H9 (cell line): ENCODE measurements around the gene CACNA2D3. TPM values are rescaled to one million over a fixed set of nuclear protein-coding genes. Genes with fewer than 3 reads are reported as not detected.

Experiments
- DNase-seq: peaks from one replicate; pipeline ENCODE4 v3.0.0-alpha.2; 2017
- H2AFZ ChIP-seq: one replicate; pipeline ENCODE4 v1.6.1; 2013; ENCODE audit warnings: mild to moderate bottlenecking, low read length, control low read depth, moderate library complexity
- H2AK5ac ChIP-seq: 2 replicates; pipeline ENCODE4 v1.6.1; 2013; ENCODE audit warnings: low read length, control low read depth, mixed read lengths; ENCODE audit not compliant: insufficient read length
- H2BK120ac ChIP-seq: one replicate; pipeline ENCODE4 v1.6.1; 2013; ENCODE audit warnings: low read depth, mild to moderate bottlenecking, low read length, control low read depth, inconsistent platforms; ENCODE audit not compliant: poor library complexity, severe bottlenecking
- H2BK12ac ChIP-seq: 2 replicates; pipeline ENCODE4 v1.6.1; 2013; ENCODE audit warnings: low read length, control low read depth, mixed read lengths, low read depth; ENCODE audit not compliant: insufficient read length
- H2BK15ac ChIP-seq: 2 replicates; pipeline ENCODE4 v1.6.1; 2013; ENCODE audit warnings: low read depth, low read length, control low read depth
- H2BK20ac ChIP-seq: one replicate; pipeline ENCODE4 v1.6.1; 2013; ENCODE audit warnings: low read depth, mild to moderate bottlenecking, low read length, control low read depth, inconsistent platforms; ENCODE audit not compliant: poor library complexity, severe bottlenecking
- H2BK5ac ChIP-seq: 2 replicates; pipeline ENCODE4 v1.6.1; 2013; ENCODE audit warnings: low read length, control low read depth, mixed read lengths; ENCODE audit not compliant: insufficient read length
- H3K14ac ChIP-seq: 2 replicates; pipeline ENCODE4 v1.6.1; 2013; ENCODE audit warnings: low read length, control low read depth; ENCODE audit not compliant: insufficient read depth
- H3K18ac ChIP-seq: 2 replicates; pipeline ENCODE4 v1.6.1; 2013; ENCODE audit warnings: low read depth, mild to moderate bottlenecking, mixed read lengths, low read length, control low read depth; ENCODE audit not compliant: insufficient read length
- H3K23ac ChIP-seq: 2 replicates; pipeline ENCODE4 v1.6.1; 2013; ENCODE audit warnings: low read length, control low read depth, mixed read lengths, low read depth; ENCODE audit not compliant: insufficient read length
- H3K23me2 ChIP-seq: 2 replicates; pipeline ENCODE4 v1.6.1; 2013; ENCODE audit warnings: low read depth, mild to moderate bottlenecking, mixed read lengths, low read length, control low read depth; ENCODE audit not compliant: insufficient read length, poor library complexity, severe bottlenecking
- H3K27ac ChIP-seq: 2 replicates; pipeline ENCODE4 v1.5.1; 2013; ENCODE audit warnings: low read length, control low read depth, mixed read lengths, low read depth; ENCODE audit not compliant: insufficient read length
- H3K27me3 ChIP-seq: 2 replicates; pipeline ENCODE4 v1.6.1; 2013; ENCODE audit warnings: low read length, control low read depth, inconsistent platforms; ENCODE audit not compliant: insufficient read depth
- H3K4ac ChIP-seq: 2 replicates; pipeline ENCODE4 v1.6.1; 2013; ENCODE audit warnings: low read depth, mild to moderate bottlenecking, control low read depth, inconsistent platforms, low read length, moderate library complexity
- H3K4me1 ChIP-seq: 2 replicates; pipeline ENCODE4 v1.6.1; 2013; ENCODE audit warnings: low read length, control low read depth, inconsistent platforms; ENCODE audit not compliant: insufficient read depth
- H3K4me2 ChIP-seq: 2 replicates; pipeline ENCODE4 v1.6.1; 2013; ENCODE audit warnings: low read length, control low read depth, mixed read lengths; ENCODE audit not compliant: insufficient read length, insufficient read depth
- H3K56ac ChIP-seq: 2 replicates; pipeline ENCODE4 v1.6.1; 2013; ENCODE audit warnings: low read depth, mild to moderate bottlenecking, mixed read lengths, low read length, control low read depth; ENCODE audit not compliant: insufficient read length
- H3K79me1 ChIP-seq: 2 replicates; pipeline ENCODE4 v1.6.1; 2013; ENCODE audit warnings: low read depth, mild to moderate bottlenecking, moderate library complexity, low read length, control low read depth, inconsistent platforms; ENCODE audit not compliant: insufficient read depth, poor library complexity, severe bottlenecking
- H3K79me2 ChIP-seq: 2 replicates; pipeline ENCODE4 v1.6.1; 2013; ENCODE audit warnings: low read length, control low read depth, inconsistent platforms; ENCODE audit not compliant: insufficient read depth
- H3K9ac ChIP-seq: 2 replicates; pipeline ENCODE4 v1.6.1; 2013; ENCODE audit warnings: low read length, control low read depth, mixed read lengths; ENCODE audit not compliant: insufficient read length; ENCODE audit errors: extremely low read depth
- H3K9me3 ChIP-seq: one replicate; pipeline ENCODE4 v1.6.1; 2013; ENCODE audit warnings: low read depth, low read length, inconsistent platforms; ENCODE audit not compliant: control insufficient read depth
- H3T11ph ChIP-seq: one replicate; pipeline ENCODE4 v1.6.1; 2013; ENCODE audit warnings: mild to moderate bottlenecking, low read length, control low read depth, inconsistent platforms
- H4K20me1 ChIP-seq: one replicate; pipeline ENCODE4 v1.6.1; 2013; ENCODE audit not compliant: control insufficient read depth, insufficient read length, insufficient read depth
- H4K5ac ChIP-seq: 2 replicates; pipeline ENCODE4 v1.6.1; 2013; ENCODE audit warnings: low read depth, mild to moderate bottlenecking, mixed read lengths, low read length, control low read depth; ENCODE audit not compliant: insufficient read length
- H4K8ac ChIP-seq: replicated peaks from 2 replicates; pipeline ENCODE4 v1.6.1; 2013; ENCODE audit warnings: low read length, control low read depth, mixed read lengths, low read depth; ENCODE audit not compliant: insufficient read length
- H4K91ac ChIP-seq: 2 replicates; pipeline ENCODE4 v1.6.1; 2013; ENCODE audit warnings: low read depth, mild to moderate bottlenecking, moderate library complexity, mixed read lengths, low read length, control low read depth; ENCODE audit not compliant: insufficient read length
- H3K27ac Mint-ChIP-seq, 3 experiments: 2 replicates in 2 of 3; 3 replicates in 1 of 3; pipeline ENCODE4 v1.8.0; 2020 to 2021; ENCODE audit warnings: mixed read lengths in 3 of 3, mild to moderate bottlenecking in 1 of 3, moderate library complexity in 1 of 3
- H3K27me3 Mint-ChIP-seq: 2 replicates; pipeline ENCODE4 v1.8.0; 2021; ENCODE audit warnings: low read depth, mild to moderate bottlenecking, moderate library complexity, mixed read lengths
- H3K36me3 Mint-ChIP-seq, 3 experiments: 2 replicates in 2 of 3; 3 replicates in 1 of 3; pipeline ENCODE4 v1.8.0; 2020 to 2021; ENCODE audit warnings: low read depth in 3 of 3, mixed read lengths in 3 of 3; ENCODE audit not compliant: insufficient read depth in 1 of 3
- H3K4me1 Mint-ChIP-seq, 2 experiments: 2 replicates each; pipeline ENCODE4 v1.8.0; 2020; ENCODE audit warnings: mixed read lengths in 2 of 2
- H3K4me3 Mint-ChIP-seq, 2 experiments: 2 replicates in 1 of 2; 3 replicates in 1 of 2; pipeline ENCODE4 v1.8.0; 2020 to 2021; ENCODE audit warnings: mild to moderate bottlenecking in 2 of 2, mixed read lengths in 2 of 2, moderate library complexity in 1 of 2
- H3K9me3 Mint-ChIP-seq, 2 experiments: 2 replicates in 1 of 2; 3 replicates in 1 of 2; pipeline ENCODE4 v1.8.0; 2020; ENCODE audit warnings: mild to moderate bottlenecking in 2 of 2, mixed read lengths in 2 of 2, moderate library complexity in 1 of 2
- WGBS: extraction: QIAGEN DNeasy Blood & Tissue Kit; methylation state at CpG from one replicate; pipeline ENCODE4 v1.1.7; 2013; ENCODE audit warnings: missing lambda C conversion rate, low lambda C conversion rate, mixed read lengths; ENCODE audit not compliant: insufficient read length; ENCODE audit errors: extremely low coverage; 5-methylcytosine and 5-hydroxymethylcytosine counted together
- total RNA-seq: library from RNA; stranded (reverse); gene quantifications from 2 replicates; pipeline ENCODE4 v1.2.1, GENCODE V29; 2021
- TF ChIP-seq, protein P1 (sequence below): fragments of 200-600 bp; sonication (generic); conservative IDR thresholded peaks from 3 replicates; pipeline ENCODE4 v1.8.0; 2021; ENCODE audit warnings: antibody characterized with exemption, mild to moderate bottlenecking

CACNA2D3 gene
- total RNA-seq, 1 experiment from 2014 or later, result 3.2 TPM

DNA sequence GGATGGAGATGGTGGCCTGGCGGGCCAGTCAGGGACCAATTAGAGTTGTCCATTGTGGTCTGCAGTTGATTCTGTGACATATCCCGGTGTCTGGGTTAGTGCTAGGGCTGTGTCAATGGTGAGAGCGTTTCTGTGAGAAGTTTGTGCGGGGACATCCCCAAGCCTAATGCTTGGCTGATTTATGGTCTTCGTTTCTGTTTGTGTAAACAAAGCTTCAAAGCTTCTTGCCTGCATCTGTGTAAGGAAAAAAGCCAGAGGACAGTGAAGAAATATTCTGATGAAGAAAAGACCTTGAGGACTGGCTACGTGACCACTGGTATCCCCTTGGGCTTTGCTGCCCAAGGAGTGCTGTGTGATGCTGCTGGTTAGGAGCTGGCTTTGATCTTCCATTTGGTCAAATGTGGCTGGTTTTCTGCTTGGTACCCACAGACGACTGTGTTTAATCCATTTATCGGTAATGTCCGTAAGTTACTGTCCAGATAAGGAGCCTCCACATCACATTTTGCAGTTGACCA lies 880.1 kb downstream of the CACNA2D3 start:
- no peaks in the 10 kb centered on the region for H3K9me3 ChIP-seq
- H2AK5ac ChIP-seq, result no peak overlapping the region
- TF ChIP-seq, protein P1, sequence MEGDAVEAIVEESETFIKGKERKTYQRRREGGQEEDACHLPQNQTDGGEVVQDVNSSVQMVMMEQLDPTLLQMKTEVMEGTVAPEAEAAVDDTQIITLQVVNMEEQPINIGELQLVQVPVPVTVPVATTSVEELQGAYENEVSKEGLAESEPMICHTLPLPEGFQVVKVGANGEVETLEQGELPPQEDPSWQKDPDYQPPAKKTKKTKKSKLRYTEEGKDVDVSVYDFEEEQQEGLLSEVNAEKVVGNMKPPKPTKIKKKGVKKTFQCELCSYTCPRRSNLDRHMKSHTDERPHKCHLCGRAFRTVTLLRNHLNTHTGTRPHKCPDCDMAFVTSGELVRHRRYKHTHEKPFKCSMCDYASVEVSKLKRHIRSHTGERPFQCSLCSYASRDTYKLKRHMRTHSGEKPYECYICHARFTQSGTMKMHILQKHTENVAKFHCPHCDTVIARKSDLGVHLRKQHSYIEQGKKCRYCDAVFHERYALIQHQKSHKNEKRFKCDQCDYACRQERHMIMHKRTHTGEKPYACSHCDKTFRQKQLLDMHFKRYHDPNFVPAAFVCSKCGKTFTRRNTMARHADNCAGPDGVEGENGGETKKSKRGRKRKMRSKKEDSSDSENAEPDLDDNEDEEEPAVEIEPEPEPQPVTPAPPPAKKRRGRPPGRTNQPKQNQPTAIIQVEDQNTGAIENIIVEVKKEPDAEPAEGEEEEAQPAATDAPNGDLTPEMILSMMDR, result no peak
- no peak overlapping the region for H2BK12ac ChIP-seq
- no peak for DNase-seq
- H3K4me2 ChIP-seq, result no peak overlapping the region
- H3K18ac ChIP-seq, result no peak overlapping the region
- H3K27ac ChIP-seq, result no peak overlapping the region
- no peak overlapping the region for H2AFZ ChIP-seq
- no peak overlapping the region for H3K14ac ChIP-seq
- H3K23me2 ChIP-seq, result no peaks in the 10 kb centered on the region
- H3K4me3 Mint-ChIP-seq, result no peak overlapping the region
- H3K79me2 ChIP-seq, result no peaks in the 10 kb centered on the region
- no peak overlapping the region for H3K27ac Mint-ChIP-seq
- H3K23ac ChIP-seq, result no peak overlapping the region
- H2BK5ac ChIP-seq, result no peak overlapping the region
- no peak overlapping the region for H2BK20ac ChIP-seq
- H3K36me3 Mint-ChIP-seq, result no peaks in the 10 kb centered on the region
- H3T11ph ChIP-seq, result no peak overlapping the region
- H3K9ac ChIP-seq, result no peak overlapping the region
- no CpG with 5 or more reads among the region's 9 CpGs for WGBS
- no peaks in the 10 kb centered on the region for H3K9me3 Mint-ChIP-seq
- peaks cover 49 to 51% of the 10 kb centered on the region in 2 experiments for H3K4me1 Mint-ChIP-seq
- H4K91ac ChIP-seq, result no peak overlapping the region
- no peaks in the 10 kb centered on the region for H3K79me1 ChIP-seq
- H3K27me3 ChIP-seq, result no peaks in the 10 kb centered on the region
- no peak overlapping the region for H3K56ac ChIP-seq
- no peaks in the 10 kb centered on the region for H3K27me3 Mint-ChIP-seq
- no peaks in the 10 kb centered on the region for H4K20me1 ChIP-seq
- H3K4me1 ChIP-seq, result peaks cover 16% of the 10 kb centered on the region
- no peak overlapping the region for H2BK15ac ChIP-seq
- H4K8ac ChIP-seq, result no peak overlapping the region
- H2BK120ac ChIP-seq, result no peak overlapping the region
- no peak overlapping the region for H3K4ac ChIP-seq
- no peak overlapping the region for H4K5ac ChIP-seq
